Ramos (cell line): Measurements from ENCODE around the gene HMHB1.

Experiments
- in situ Hi-C: fragments of 300-500 bp; cut with MboI; formaldehyde crosslinking; loops from one replicate; pipeline ENCODE4 v1.14.3; 2022; ENCODE audit warnings: low sequenced_read_pairs; ENCODE audit not compliant: unreplicated experiment

The HMHB1 gene

GRCh38 chr5:143812085-143812705, at the start of gene HMHB1:
TSS of gene HMHB1 (plus strand) at chr5:143812161.
- in situ Hi-C loops = loop anchor here (25.0 kb wide), 1 partner anchor 400 kb away; the partner anchor contains the start of gene NR3C1

- in situ Hi-C loops = no loop called here
These were observed 49.2 kb upstream of the HMHB1 start for GRCh38 chr5:143762636-143763220.

- in situ Hi-C loops = no loop called here
These were observed 44.8 kb upstream of the HMHB1 start for GRCh38 chr5:143767162-143767561.

- in situ Hi-C loops = no loop called here
These were observed 42.8 kb upstream of the HMHB1 start for GRCh38 chr5:143769026-143769786.

- in situ Hi-C loops = no loop called here
These were observed 41.5 kb upstream of the HMHB1 start for GRCh38 chr5:143770450-143770849.

- in situ Hi-C loops = no loop called here
These were observed 40.8 kb upstream of the HMHB1 start for GRCh38 chr5:143771189-143771588.

- in situ Hi-C loops = no loop called here
These were observed 40.4 kb upstream of the HMHB1 start for GRCh38 chr5:143771602-143772001.

GRCh38 chr5:143772621-143773020, 39.3 kb upstream of the HMHB1 start:
- in situ Hi-C loops = no loop called here

GRCh38 chr5:143775258-143775657, 36.7 kb upstream of the HMHB1 start:
- in situ Hi-C loops = no loop called here

- in situ Hi-C loops = no loop called here
These were observed 35.0 kb upstream of the HMHB1 start for GRCh38 chr5:143776951-143777350.

GRCh38 chr5:143779506-143779905, 32.5 kb upstream of the HMHB1 start:
- in situ Hi-C loops = no loop called here

- in situ Hi-C loops = no loop called here
These were observed 29.9 kb upstream of the HMHB1 start for GRCh38 chr5:143781993-143782520.

- in situ Hi-C loops = no loop called here
These were observed 29.2 kb upstream of the HMHB1 start for GRCh38 chr5:143782588-143783386.

GRCh38 chr5:143788401-143788800, 23.6 kb upstream of the HMHB1 start:
- in situ Hi-C loops = no loop called here

GRCh38 chr5:143790457-143791112, 21.4 kb upstream of the HMHB1 start:
- in situ Hi-C loops = no loop called here

GRCh38 chr5:143791848-143792731, 19.9 kb upstream of the HMHB1 start:
- in situ Hi-C loops = no loop called here

- in situ Hi-C loops = no loop called here
These were observed 18.7 kb upstream of the HMHB1 start for GRCh38 chr5:143793249-143793648.

- in situ Hi-C loops = no loop called here
These were observed 15.8 kb upstream of the HMHB1 start for GRCh38 chr5:143796125-143796524.

GRCh38 chr5:143796753-143797152, 15.2 kb upstream of the HMHB1 start:
- in situ Hi-C loops = no loop called here
